Activated CD4-positive, alpha-beta T cell treated with anti-CD3 and anti-CD28 coated beads, Interleukin-2, amount 50 U/mL, for 48 hours (primary cell): ENCODE data around the gene KCMF1.

Experiments used
- DNase-seq, 2 experiments: peaks; one replicate each; pipeline ENCODE4 v3.0.0-alpha.2; 2020

KCMF1 gene

DNA sequence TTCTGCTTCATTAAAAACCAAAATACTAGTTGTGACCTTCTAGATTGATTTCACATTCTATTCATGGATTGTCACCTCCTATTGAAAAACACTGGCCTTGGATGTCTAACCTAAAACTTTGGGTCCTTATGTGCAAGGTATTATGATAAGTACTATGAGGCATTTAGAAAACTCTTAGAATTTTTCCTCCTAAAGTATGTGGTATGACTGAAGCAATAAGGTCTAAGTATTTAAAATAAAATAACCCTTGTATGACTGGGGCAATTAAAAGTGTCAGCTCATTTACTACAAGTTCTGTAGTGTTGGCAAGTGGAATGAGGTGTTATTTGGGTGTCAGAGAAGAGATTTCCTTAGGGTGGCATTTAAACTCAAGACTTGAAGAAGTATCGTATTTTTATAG lies 15.1 kb downstream of the KCMF1 start:
- DNase-seq = no peak

DNA sequence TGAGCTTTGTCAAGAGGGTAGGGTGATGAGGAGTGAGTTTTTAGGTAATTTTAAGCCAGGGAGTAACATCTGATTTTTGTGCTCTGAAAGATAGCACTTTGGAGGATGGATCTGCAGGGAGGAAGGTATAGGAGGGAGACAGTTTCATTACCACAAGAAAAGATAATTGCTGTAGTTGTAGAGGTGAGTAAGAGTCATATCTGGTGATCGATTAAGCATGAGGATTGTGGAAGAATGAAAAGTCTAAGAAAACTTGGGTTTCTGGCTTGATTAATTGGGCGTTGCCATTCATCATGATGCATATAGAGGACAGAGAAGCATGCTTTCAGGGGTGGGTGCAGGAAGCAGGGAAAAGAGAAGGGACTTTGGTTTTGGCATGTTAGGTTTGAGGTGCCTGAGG lies 18.5 kb downstream of the KCMF1 start:
- no peak for DNase-seq

DNA sequence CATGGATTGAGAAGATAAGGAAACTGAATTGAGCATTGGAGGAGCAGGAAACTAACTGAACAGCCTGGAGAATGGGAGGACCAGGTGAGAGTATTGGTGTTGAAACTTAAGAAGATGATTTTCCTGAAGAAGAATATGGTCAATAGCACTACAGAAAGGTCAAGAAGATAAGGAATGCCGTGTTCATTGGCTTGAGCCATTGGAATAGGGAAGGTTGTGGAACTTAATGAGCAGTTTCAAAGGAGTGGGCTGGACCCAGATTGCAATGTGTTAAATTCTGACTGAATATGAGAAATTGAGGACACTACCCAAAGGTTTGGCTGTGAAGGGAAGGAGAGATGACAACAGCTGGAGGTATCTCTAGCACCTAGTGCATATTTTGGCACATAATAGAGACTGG lies 19.0 kb downstream of the KCMF1 start:
- DNase-seq = no peak

DNA sequence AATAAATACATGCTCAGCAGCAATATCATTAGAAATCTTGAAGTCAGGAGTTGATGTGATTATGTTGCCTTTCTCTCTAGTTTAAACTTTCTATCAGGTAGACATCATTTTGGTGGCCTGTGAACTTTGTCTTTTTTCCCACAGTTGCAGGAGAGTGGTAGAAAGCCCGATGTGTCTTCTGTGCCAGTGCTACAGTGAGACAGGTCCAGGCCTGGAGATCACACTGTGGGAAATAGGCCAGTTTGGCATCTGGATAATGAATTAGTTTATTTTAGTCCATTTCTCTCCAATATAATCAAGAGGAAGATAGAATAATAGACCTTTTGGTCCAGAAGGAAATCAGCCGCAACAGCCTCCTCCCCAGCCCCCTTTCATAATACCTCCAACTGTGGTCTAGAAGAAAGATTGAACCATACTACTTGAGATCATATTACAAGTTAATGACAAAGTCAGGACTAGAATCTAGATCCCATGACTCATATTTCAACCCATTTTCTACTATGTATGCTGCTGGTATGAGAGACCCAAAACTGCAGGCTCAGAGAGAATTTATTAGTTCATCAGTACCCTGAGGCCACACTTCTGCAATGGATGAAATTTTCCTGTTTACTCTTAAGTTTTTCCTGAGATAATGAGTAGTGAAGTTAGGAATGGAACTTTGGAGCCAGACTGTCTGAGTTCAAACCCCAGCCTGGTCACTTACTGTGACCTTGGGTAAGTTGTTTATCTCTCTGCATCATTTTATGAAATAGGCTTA lies 20.6 kb downstream of the KCMF1 start:
- no peak for DNase-seq

DNA sequence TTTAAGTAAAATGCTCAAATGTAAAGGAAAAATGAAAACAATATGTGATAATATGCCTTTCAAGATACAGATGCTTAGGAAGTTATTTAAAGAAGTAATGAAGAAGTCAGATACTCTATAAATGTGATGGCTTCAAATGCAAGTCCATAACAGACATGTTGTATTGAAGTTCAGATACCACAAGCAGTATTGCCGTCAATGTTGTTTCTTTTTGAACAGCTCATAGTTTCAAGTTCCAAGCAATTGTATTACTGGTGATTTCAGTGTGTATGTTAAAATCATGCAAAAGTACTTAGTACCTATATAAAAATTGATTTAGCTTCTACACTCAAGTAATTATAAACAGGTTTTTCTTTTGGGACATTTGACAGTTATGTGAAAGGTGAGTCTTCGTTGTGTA lies 24.9 kb downstream of the KCMF1 start:
- DNase-seq = no peak

DNA sequence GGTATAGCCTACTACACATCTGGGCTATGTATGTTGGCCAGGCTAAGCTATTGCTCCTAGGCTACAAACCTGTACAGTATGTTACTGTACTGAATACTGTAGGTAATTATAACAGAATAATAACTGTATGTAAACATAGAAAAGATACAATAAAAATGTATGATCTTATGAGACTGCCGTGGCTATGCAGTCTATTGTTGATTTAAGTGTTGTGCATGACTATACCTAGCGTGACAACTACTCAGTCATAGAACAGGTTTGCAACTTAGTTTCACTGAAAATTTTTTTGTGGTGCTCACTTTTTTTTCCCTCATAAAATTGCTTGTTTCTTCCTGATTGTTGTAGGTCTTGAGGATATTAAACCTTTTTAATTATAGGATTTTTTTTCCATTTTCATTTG lies 25.9 kb downstream of the KCMF1 start:
- no peak for DNase-seq

DNA sequence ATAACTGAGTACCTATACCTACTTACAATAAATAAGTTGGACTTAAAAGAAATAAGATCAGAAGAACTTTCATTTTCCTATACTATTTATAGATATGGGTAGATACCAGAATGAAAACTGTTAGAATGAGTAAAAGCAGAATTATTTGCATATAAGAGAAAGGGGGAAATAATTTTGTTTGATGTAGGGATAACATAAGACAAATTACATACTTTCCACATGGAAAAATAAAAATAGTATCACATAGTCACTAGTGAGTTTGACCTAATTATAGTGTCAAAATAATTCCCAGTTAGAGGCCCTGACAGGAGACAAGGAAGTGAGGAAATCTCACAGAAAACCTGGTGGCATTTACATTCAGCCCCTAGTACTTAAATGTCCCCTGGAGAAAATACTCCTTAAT lies 28.6 kb downstream of the KCMF1 start:
- DNase-seq = no peak

DNA sequence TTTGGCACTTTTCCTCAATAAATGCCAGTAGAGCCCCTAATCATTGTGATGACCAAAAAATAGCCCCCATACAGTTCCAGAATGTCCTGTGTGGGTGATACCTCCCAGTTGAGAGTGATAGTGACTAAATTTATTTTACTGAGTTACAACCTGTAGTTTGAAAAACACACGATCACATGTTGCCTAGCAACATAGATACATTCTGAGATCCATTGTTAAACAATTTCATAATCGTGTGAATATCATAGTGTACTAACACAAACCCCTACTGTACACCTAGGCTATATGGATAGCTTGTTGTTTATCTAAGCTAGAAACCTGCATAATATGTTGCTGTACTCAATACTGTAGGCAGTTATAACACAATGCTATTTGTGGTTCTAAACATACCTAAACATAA lies 30.6 kb downstream of the KCMF1 start:
- no peak for DNase-seq

DNA sequence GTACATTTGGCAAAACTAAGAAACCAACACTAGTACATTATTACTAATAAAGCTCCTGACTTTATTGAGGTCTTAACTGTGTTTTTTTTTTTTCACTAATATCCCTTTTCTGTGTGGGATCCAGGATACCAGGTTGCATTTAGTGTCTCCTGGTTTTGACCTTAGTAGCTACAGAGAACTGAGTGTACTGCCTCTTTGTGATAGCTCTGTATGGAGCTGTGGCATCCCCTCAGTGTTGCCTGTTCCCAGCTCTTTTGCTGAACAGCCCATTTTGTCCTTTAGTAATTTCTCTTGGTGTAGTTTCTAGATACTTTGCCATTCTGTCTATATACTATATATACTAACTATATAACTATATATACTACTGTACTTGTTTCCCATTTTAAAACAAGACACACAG lies 31.6 kb downstream of the KCMF1 start:
- DNase-seq = no peak

DNA sequence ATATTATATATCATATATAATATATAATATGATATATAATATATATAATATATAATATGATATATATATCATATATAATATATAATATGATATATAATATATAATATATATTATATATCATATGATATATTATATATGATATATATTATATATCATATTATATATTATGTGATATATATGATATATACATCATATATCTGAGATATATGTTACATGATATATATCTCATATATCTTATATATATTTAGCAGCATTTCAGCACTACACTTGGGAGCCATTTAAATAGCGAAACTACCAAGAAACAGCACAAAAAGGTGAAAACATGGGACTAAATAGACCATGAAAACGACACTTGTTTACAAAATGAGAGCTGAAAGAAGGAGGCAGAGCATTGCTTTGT lies 37.3 kb downstream of the KCMF1 start:
- DNase-seq = no peak

DNA sequence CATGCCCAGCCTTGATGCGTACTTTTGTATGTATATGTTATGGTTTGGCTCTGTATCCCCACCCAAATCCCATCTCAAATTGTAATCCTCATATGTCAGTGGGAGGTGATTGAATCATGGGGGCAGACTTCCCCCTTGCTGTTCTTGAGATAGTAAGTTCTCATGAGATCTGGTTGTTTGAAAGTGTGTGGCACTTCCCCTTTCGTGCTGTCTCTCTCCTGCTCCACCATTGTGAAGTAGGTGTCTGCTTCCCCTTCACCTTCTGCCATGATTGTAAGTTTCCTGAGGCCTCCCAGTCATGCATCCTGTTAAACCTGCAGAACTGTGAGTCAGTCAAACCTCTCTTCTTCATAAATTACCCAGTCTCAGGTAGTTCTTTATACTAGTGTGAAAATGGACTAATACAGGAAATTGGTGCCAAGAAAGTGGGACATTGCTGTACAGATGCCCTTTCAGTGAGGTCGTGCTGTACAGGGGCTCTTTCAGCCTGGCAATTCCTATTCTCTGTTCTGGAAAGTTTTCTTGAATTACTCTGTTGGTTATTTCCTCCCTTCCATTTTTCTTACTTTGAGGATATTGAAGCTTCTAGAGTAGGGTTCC lies 38.2 kb downstream of the KCMF1 start:
- no peak for DNase-seq

DNA sequence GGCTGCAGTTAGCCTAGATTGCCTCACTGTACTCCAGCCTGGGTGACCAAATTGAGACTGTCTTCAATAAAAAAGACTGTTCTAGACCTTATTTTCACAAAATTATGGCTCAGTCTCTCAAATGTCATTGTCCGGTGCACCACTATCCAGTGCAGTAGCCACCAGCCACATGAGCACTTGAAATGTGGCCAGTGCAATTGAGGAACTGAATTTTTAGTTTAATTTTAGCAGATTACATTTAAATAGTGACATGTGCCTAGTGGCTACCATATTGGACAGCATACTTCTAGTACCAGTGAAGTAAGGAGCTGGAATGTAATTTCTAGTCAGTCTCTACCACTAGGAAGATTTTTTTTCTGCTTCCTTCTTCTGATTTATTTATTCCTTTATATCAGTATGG lies 39.4 kb downstream of the KCMF1 start:
- no peak for DNase-seq

DNA sequence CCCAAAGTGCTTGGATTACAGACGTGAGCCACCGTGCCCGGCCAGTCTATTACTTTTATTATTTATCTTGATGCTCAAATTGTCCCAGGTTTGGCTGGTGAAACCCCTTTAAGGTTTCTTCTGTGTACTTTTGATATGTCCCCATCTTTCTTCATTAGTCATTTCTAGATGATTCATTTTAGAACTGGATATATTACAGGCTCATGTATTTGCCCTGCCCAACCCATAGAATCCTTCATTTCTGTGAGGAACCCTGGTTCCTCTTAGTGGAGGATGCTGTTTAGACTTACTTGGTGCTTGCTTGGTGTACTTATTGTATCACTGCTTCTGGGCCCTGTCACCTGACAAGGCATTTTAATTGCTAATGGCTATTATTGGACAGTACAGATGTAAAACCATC lies 40.1 kb downstream of the KCMF1 start:
- no peak for DNase-seq

DNA sequence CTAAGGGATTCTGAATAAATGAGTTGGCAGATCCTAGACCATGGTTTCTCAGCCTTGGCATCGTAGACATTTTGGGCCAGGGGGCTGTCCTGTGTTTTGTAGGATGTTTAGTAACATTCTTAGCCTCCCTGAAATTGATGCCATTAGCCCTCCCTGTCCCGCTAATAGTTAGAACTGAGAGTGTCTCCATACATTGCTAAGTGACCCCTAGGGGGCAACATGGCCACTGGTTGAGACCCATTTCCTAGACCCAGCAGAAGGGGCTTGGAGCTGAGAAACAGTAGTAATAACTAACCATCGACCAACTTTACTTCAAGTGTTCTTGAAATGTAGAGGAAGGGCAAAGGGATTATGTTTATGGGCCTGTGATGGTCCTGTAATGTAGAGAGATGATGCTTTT lies 40.8 kb downstream of the KCMF1 start:
- DNase-seq = no peak

DNA sequence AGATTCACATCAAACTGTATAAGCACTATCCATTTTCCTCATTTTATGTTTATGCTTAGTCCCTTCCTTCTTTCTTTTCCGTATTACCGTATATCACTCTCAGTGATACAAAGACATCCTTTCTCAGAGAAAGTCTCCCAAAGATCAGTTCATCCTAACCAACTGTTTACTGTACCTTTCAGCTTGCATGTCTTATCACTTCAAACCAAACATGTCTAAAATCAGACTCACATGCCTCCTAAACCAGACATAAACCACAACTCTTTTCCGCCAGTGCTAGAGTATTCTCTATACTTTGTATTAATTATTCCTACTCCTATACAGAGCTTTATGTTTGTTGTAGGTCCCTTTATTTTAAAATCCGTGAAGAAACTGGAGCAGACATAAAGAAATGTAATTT lies 41.5 kb downstream of the KCMF1 start:
- no peak for DNase-seq

DNA sequence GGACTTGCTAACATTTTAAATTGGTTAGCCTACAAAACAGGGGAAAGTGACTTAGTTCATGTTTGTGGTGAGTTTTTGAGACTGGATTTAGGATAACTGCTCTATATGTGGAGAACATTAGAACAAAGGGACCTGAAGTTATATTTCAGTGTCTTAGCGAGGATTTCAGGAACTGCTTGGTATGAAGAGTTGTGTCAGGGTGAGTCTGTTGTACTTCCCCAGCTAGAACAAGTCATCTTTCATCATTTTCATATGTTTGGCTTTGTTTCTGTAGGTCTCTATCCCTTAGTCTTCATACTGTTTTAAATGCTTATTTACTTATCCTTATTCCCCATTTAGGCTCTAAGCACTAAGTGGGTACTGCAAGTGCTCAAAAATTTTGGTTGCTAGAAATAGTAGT lies 41.9 kb downstream of the KCMF1 start:
- DNase-seq = no peak

DNA sequence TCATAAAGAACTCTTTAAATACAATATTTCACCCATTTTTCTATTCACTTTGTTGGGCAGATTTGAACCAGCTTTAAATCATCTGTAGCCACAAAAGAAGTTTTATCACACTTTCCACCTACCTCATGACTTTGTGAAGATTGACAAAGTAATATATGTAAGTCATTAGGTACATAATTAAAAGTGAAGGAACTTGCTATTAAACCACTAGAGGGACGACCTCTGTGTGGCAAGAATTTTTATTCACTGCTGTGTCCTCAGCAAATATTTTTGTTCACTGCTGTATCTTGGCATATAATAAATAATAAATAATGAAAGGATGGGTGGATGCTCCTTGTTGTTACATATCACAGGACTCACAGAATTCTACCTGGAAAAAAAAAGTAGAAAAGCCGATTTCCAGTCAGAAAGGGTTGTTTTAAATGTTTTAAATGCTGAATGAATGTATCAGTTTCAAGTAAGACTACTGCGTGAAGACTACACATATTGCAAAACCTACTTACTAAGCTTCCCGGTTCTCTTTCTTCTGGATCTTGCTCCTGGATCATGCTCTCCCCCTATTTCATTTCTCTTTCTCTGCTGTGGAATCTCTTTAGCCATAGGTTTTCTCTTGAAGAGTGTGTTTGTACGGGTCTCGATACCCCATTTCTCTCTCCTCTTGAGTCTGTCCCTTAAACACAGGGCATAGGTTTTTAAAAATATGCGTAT lies 44.8 kb downstream of the KCMF1 start:
- no peak for DNase-seq

DNA sequence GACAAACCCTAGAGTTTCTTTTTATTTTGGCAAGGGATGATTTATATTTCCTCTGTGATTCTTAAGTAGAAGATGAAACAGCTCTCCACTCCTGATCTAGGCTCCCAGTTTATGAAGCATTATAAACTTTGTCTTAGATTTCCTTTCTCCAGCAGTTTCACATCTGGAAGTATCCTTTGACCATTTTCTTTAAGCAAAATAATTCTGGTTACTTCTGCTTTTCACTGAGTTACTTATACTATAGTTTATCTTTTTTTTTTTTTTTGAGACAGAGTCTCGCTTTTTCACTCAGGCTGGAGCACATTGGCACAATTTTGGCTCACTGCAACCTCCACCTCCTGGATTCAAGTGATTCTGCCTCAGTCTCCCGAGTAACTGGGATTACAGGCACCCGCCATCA lies 45.5 kb downstream of the KCMF1 start:
- DNase-seq = no peak

DNA sequence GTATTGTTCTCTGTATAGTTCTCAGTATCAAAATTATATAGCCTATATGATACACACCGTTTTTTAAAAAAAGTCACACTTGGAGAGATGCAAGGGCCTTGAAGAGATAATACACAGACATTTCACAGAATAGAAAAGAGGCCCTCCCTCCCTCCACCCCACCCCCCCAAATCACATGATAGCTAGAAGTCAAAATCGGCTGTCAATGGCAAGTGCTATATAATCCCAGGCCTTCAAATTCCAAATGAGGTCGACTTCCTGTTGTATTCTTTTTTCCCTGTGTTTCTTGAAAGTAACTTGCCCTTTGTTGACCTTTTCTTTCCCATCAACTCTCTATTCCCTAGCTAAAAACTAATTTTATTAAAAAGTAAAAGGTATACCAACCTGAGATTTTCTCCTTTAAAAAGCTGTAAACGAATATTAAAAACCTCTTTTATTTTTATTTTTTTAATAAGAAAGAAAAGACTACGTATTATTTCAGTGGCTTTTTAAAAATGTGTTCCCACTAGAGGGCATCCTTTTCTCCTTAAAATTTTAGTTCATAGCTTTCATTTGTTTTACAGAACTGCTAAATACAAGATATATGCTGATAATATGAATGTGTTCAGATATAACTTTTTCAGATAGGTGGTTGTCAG lies 46.6 kb downstream of the KCMF1 start:
- DNase-seq = no peak

DNA sequence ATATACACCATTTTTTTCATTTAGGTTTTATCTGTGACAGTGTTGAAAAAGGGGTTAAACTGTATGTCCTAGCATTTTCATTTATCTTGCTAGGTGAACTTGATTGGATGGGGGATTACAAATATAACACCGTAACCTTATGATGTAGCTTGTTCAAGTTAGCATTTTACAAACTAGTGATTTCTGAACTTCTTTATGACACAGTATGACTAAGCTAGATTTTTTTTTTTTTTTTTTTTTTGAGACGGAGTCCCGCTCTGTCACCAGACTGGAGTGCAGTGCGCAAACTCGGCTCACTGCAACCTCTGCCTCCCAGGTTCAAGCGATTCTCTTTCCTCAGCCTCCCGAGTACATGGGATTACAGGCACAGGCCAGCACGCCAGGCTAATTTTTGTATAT lies 47.1 kb downstream of the KCMF1 start:
- no peak for DNase-seq

DNA sequence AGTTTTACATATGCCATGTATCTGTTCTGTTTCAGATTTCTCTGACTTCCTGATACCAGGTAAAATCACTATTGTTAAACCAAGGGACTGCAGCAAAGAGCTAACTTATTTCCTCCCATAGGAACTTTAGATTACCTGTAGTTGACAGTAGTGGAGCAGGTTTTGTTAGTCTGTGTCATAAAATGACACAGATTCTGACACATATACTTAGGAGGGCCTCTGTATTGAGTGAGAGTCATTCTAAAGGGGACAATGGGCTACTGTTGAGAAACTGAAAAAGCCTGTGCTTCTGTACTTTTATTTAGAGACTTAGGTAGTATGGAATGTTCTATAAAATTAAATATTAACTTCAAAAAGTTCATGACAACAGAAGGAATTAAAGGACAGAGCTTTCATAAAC lies 48.2 kb downstream of the KCMF1 start:
- DNase-seq = no peak

DNA sequence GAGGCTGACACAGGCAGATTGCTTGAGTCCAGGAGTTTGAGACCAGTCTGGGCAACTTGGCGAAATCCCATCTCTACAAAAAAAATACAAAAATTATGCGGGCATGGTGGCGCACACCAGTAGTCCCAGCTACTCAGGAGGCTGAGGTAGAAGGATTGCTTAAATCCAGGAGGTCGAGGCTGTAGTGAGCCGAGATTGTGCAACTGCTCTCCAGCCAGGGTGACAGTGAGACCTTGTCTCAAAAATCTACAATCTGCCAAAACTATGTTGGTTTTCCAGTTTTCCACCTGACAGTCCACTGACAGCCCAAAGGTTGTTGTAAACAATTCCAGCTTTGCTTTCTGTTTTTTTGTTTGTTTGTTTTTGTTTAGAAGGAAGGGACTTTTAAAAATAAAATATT lies 51.3 kb downstream of the KCMF1 start:
- DNase-seq = no peak

DNA sequence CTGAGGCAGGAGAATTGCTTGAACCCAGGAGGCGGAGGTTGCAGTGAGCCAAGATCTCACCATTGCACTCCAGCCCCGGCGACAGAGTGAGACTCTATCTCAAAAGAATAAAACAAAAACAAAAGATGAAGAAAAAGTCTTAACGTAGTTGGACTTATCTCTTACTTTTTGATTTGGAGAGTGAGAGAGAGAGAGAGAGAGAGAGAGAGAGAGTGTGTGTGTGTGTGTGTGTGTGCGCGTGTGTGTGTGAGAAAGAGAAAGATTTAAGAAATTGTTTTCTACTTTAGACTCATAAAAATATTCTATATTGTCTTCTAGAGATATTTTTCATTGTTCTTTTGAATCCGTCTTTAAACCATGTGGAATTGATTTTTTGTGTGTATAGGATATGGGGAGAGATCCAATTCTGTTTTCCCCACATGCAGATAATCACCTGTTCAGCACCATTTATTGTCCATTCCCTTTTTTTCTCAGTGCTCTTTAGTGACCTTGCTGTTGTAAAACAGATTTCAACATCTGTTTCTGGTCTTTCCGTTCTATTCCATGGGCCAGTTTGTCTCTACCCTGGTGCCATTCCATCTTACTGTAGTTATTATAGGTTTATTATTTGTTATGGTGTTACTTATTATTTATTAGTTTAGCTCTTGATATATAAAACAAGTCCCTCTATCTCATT lies 53.5 kb downstream of the KCMF1 start:
- DNase-seq = no peak
